KG1 (cell line): Measurements from ENCODE around the gene DNMT3B.
A peak's percentile ranks its signal among the peaks of the same experiment; 100 is the strongest.
"Not testable (repeated sequence)": the region's sequence is repeated elsewhere in the genome, so short reads cannot be mapped to it uniquely, and the experiment has no call there.

Experiments used
- DNase-seq: peaks from one replicate; lab custom pipeline; 2025; lab: John Stamatoyannopoulos, UW

The DNMT3B gene

DNA sequence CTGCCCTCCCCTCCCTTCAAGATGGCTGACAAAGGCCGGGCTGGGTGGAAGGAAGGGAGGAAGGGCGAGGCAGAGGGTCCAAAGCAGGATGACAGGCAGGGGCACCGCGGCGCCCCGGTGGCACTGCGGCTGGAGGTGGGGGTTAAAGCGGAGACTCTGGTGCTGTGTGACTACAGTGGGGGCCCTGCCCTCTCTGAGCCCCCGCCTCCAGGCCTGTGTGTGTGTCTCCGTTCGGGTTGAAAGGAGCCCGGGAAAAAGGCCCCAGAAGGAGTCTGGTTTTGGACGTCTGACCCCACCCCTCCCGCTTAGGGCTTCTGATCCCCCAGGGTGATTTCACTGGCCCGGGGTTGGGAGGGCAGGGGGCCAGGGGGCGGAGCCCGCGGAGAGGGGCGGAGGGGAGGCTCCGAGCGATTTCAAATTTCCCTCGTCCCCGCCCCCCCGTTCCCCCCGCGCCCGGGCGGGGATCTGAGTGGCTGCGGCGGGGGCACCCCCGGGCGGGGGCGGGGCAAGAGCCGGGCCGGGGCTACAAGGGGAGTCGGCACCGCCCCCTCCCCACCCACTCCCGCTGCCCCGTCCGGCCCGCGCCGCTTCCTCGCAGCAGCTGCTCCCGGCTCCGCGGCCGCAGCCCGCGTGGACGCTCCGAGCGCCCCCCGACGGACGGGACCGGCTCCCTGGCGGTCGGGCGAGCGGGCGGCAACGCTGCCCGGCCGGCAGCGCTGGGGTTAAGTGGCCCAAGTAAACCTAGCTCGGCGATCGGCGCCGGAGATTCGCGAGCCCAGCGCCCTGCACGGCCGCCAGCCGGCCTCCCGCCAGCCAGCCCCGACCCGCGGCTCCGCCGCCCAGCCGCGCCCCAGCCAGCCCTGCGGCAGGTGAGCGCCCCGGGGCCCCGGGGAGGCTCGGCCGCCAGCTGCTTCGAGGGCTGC, at the start of gene DNMT3B:
Gene DNMT3B (plus strand): TSS at position 555 of the 923 bp plus-strand sequence. CDS start 17,939 bp downstream, outside the sequence.
- DNase-seq = peak; percentile 79

DNA sequence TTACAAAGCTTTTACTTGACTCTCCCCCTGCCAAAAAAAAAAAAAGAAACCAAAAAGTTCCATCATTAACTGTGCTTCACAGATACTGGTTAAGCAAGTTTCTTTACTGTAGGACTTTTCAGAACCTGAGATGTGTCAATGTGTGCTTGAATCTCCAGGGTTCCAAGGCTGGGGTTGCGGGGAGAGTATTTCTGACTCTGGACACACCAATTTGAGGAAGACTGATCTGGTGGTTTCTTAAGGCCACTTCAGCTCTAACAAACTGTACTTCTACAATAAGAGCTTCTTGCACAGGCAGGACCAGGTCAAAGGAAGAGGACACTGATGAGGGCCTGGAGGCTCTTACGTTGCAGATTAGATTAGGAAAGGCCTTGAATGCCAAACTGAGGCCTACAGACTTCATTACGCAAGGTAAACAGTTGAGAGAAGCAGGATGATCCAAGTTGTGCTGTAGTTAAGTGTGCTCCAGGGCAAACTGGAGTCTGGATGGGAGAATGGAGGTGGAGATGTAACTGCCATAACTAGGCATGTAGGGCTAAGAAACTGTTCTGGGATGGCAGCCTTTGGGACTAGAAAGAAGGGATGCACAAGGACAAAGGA, 43.3 kb upstream of the DNMT3B start:
- DNase-seq = no peak

DNA sequence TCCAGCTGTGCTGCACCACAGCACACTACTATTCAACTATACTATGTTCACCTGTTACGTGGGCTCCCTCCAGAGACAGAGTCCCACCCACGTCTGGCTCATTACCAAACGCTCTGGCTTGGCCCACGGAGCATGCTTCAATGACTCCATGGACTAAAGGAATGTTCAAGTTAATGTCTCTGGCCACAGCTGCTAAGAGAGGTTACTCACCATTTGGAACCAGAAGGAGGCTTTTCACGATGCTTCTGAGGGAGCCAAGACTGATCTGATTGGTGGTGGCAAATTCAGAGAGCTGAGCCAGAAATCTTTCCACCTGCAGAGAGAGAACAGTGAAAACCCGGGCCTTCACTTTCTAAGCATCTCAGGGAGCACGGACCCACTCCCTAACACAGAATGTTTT, 34.5 kb upstream of the DNMT3B start:
- no peak for DNase-seq

DNA sequence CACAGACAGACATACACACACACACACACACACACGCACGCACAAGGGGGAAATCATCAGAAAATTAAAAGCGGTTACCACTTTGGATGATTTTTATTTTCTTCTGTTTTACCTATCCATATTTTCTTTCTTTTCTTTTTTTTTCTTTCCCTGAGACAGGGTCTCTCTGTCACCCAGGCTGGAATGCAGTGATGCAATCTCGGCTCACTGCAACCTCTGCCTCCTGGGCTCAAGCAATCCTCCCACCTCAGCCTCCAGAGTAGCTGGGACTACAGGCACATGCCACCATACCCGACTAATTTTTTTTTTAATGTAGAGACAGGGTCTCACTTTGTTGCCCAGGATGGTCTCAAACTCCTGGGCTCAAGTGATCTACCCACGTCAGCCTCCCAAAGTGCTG, 33.8 kb upstream of the DNMT3B start:
- DNase-seq = not testable (repeated sequence)

- DNase-seq = not testable (repeated sequence)
These were observed 32.9 kb upstream of the DNMT3B start for GRCh38 chr20:32729334-32729733.

DNA sequence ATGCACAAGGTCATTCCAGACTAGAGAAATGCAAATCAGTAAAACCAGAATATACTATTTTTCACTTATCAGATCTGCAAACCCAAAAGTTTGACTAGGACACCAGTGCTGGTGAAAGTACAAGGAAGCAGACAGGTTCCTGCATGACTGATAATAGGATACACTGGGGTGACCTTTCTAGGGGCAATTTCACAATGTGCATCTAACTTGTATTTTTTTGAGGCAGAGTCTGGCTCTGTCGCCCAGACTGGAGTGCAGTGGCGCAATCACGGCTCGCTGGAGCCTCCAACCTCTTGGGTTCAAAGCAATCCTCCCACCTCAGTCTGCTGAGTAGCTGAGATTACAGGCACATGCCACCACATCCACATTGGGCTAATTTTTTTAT, 30.3 kb upstream of the DNMT3B start:
- no peak for DNase-seq

- no peak for DNase-seq
These were observed 24.6 kb upstream of the DNMT3B start for GRCh38 chr20:32737371-32738223.

GRCh38 chr20:32741151-32741550, 21.0 kb upstream of the DNMT3B start:
- DNase-seq = no peak

GRCh38 chr20:32742322-32743236, 19.6 kb upstream of the DNMT3B start:
- no peak for DNase-seq

DNA sequence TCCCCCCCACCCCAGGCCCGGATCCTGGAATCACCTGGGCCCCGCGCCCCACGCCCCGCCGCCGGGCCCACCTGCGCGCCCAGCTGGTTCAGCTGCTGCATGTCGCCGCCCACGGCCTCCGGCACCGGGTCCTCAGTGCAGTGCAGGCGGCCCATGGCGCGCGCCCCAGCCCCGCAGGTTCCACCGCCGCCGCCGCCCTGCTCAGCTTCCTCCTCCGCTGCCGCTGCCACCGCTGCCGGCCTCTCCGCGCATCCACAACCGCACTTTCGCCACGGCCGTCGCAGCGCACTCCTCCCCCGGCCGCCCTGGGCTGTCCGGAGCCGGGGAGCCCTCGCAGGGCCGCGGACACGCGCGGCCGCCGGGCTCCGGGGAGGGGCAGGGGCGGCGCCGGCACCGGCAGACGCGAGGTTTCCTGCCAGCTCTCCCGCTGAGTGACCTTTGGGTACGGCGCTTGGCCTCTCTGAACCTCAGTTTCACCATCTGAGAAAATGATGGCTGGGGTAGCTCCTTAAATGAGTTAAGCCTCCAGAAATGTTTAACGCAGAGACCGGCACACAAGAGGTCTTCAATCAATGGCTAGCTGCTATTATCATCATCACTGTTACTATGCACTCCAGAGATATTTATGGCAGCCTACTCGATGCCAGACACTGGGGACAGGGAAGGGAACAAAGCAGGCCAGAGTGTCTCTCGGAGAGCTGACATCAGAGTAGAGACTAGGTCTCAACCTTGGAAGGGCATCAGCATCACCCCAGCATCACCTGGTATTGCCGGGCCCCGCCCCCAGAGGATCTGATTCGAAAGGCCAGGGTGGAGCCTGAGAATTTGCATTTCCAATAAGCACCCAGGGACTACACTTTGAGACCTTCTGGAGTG, 18.7 kb upstream of the DNMT3B start, which contains the start of gene COMMD7:
Gene COMMD7 (minus strand): TSS at position 231 of the 876 bp plus-strand sequence. CDS start 76 bp downstream, at position 155.
- peak; percentile 30 for DNase-seq

- no peak for DNase-seq
These were observed 12.1 kb upstream of the DNMT3B start for GRCh38 chr20:32749914-32750637.

- no peak for DNase-seq
These were observed 10.9 kb upstream of the DNMT3B start for GRCh38 chr20:32751293-32751692.

- DNase-seq = no peak
These were observed 10.3 kb upstream of the DNMT3B start for GRCh38 chr20:32751702-32752457.

DNA sequence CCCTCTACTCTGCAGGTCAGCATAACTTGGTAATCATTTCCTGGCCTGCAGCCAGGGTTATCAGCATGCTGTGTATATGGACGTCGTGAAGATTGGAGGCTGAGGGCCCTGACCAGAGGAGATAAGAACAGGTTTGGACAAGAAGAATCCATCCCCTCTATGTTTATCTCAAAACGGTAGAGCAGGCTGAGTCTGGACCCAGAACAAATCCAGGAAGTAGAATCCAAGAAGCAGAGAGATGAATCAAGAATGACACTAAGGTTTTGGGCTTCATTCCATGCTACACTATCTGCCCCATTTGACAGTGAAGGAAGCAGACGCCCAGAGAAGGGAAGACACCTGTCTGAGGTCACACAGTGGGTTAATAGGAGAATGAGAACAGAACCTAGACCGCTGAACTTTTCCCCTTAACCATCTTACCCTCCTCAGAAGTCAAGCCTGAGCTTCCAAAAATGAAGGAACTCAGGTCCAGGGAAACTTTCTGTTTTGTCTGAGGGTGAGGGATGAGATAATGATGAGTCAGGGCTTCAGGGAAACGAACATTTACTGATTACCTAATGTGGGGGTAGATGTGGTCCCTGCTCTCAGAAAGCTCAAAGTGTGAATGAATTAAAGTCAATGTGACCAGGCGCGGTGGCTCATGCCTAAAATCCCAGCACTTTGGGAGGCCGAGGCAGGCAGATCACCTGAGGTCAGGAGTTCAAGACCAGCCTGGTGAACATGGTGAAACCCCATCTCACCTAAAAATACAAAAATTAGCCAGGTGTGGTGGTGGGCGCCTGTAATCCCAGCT, 9.5 kb upstream of the DNMT3B start:
- no peak for DNase-seq

DNA sequence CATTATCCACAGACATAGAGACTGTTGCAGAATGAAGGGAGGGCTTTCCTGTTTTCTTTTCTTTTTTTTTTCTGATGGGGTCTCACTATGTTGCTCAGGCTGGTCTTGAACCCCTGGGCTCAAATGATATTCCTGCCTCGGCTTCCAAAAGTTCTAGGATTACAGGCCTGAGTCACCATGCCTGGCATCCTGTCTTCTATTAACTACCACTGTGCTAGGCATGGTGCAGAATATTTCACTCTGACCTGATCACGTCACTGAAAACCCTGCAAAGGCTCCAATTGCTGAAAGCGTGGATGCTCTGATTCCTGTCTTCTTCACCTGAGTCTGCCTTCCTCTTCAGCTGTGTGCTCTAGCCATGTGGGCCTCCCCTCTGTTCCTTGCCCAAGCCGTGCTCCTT, 8.5 kb upstream of the DNMT3B start:
- no peak for DNase-seq

- DNase-seq = no peak
These were observed 6.0 kb upstream of the DNMT3B start for GRCh38 chr20:32756156-32756555.

DNA sequence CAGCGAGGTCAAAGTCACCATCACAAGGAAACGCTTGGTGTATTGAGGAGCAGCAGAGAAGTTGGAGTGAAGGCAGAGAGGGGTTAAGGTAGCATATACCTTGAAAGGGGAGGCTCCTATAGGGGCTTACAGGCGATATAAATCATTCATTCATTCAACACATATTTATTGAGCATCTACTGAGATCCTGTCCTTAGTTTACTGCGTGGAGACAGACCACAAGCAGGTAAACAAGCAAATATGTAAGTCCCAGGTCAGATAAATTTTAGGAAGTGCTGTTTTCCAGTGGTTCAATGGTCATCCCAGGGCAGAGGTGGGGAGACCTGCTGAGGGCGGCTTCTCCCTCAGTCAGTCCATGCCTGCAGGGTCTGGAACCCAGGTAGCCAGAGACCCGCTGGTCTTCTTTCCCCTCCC, 761 bp upstream of the DNMT3B start:
- no peak for DNase-seq

- DNase-seq = peak; percentile 37
These were observed 593 bp downstream of the DNMT3B start for GRCh38 chr20:32762754-32763201.
